ENCODE data around the gene CFAP70. TPM values are rescaled to one million over a fixed set of nuclear protein-coding genes. Genes with fewer than 3 reads are reported as not detected.

CFAP70 gene
- total RNA-seq, 1 donor from 2014 or later = 1.2 TPM

GRCh38 chr10:73386583-73386982, 27.9 kb upstream of the CFAP70 start:
- no peak overlapping the region for H3K4me3 ChIP-seq (ENCODE audit: low read depth, low read length)
- no peak for TF ChIP-seq CTCF (IDR thresholded peaks at IDR 0.05; ENCODE audit: insufficient read depth, low read length, poor library complexity, severe bottlenecking)
- peaks cover 2% of the 10 kb centered on the region for H3K36me3 ChIP-seq (ENCODE audit: control insufficient read depth, insufficient read depth, low read length)

GRCh38 chr10:73379064-73379748, 20.5 kb upstream of the CFAP70 start:
- Histone ChIP-seq H3K36me3 (ENCODE audit: control insufficient read depth, insufficient read depth, low read length) (no peaks in the 10 kb centered on the region), H3K27me3 (ENCODE audit: control insufficient read depth, insufficient read depth, low read length) (no peaks in the 10 kb centered on the region), H3K4me3 (ENCODE audit: low read depth, low read length) (no peak overlapping the region)
- no peak for DNase-seq (ENCODE audit: low read depth)
- TF ChIP-seq CTCF (IDR thresholded peaks at IDR 0.05; ENCODE audit: insufficient read depth, low read length, poor library complexity, severe bottlenecking) = no peak

More at GRCh38 chr10:73386583-73386982, 27.9 kb upstream of the CFAP70 start:
- H3K27me3 ChIP-seq (ENCODE audit: control insufficient read depth, insufficient read depth, low read length) = no peaks in the 10 kb centered on the region
- no peak for DNase-seq (ENCODE audit: low read depth)

- TF ChIP-seq CTCF (IDR thresholded peaks at IDR 0.05; ENCODE audit: insufficient read depth, low read length, poor library complexity, severe bottlenecking) = no peak
- H3K4me3 ChIP-seq (ENCODE audit: low read depth, low read length) = no peak overlapping the region
- no peaks in the 10 kb centered on the region for H3K27me3 ChIP-seq (ENCODE audit: control insufficient read depth, insufficient read depth, low read length)
- H3K36me3 ChIP-seq (ENCODE audit: control insufficient read depth, insufficient read depth, low read length) = no peaks in the 10 kb centered on the region
- DNase-seq (ENCODE audit: low read depth) = no peak
Observed at GRCh38 chr10:73376679-73377078, 18.0 kb upstream of the CFAP70 start.

- no peak for TF ChIP-seq CTCF (IDR thresholded peaks at IDR 0.05; ENCODE audit: insufficient read depth, low read length, poor library complexity, severe bottlenecking)
- H3K27me3 ChIP-seq (ENCODE audit: control insufficient read depth, insufficient read depth, low read length) = no peaks in the 10 kb centered on the region
- no peak for DNase-seq (ENCODE audit: low read depth)
- peaks cover 1% of the 10 kb centered on the region for H3K36me3 ChIP-seq (ENCODE audit: control insufficient read depth, insufficient read depth, low read length)
- no peak overlapping the region for H3K4me3 ChIP-seq (ENCODE audit: low read depth, low read length)
Observed at GRCh38 chr10:73368238-73368637, 9.6 kb upstream of the CFAP70 start.

GRCh38 chr10:73366381-73367298, 8.0 kb upstream of the CFAP70 start:
- Histone ChIP-seq H3K36me3 (ENCODE audit: control insufficient read depth, insufficient read depth, low read length) (peaks cover 1% of the 10 kb centered on the region), H3K4me3 (ENCODE audit: low read depth, low read length) (no peak overlapping the region)

More at GRCh38 chr10:73366381-73367298, 8.0 kb upstream of the CFAP70 start:
- no peaks in the 10 kb centered on the region for H3K27me3 ChIP-seq (ENCODE audit: control insufficient read depth, insufficient read depth, low read length)
- TF ChIP-seq CTCF (IDR thresholded peaks at IDR 0.05; ENCODE audit: insufficient read depth, low read length, poor library complexity, severe bottlenecking) = no peak
- DNase-seq (ENCODE audit: low read depth) = no peak

Measured in kidney epithelial cell (primary cell).